Progenitor cell of endocrine pancreas (in vitro differentiated cells): ENCODE data around the gene TOR2A. TPM values are rescaled to one million over a fixed set of nuclear protein-coding genes. Genes with fewer than 3 reads are reported as not detected.

Experiments used
- DNase-seq: peaks from one replicate; pipeline ENCODE4 v3.0.0; 2021; ENCODE audit warnings: low spot score; ENCODE audit not compliant: unreplicated experiment
- H3K27ac Mint-ChIP-seq: 2 replicates; pipeline ENCODE4 v1.8.0; 2021; ENCODE audit warnings: mild to moderate bottlenecking, moderate library complexity, mixed read lengths
- H3K27me3 Mint-ChIP-seq: 2 replicates; pipeline ENCODE4 v1.8.0; 2021; ENCODE audit warnings: mixed read lengths
- H3K36me3 Mint-ChIP-seq: 2 replicates; pipeline ENCODE4 v1.8.0; 2022; ENCODE audit warnings: mixed read lengths; ENCODE audit not compliant: insufficient read depth
- H3K4me1 Mint-ChIP-seq: 2 replicates; pipeline ENCODE4 v1.8.0; 2021; ENCODE audit warnings: low read depth, mixed read lengths
- H3K4me3 Mint-ChIP-seq: 2 replicates; pipeline ENCODE4 v1.8.0; 2021; ENCODE audit warnings: low read depth, mild to moderate bottlenecking, moderate library complexity, mixed read lengths
- H3K9me3 Mint-ChIP-seq: 2 replicates; pipeline ENCODE4 v1.8.0; 2021; ENCODE audit warnings: low read depth, mixed read lengths
- CTCF ChIP-seq: fragments of 200-600 bp; sonication (generic); IDR thresholded peaks from one replicate; pipeline ENCODE4 v1.5.0; 2021; ENCODE audit warnings: antibody characterized with exemption, mild to moderate bottlenecking; ENCODE audit not compliant: unreplicated experiment
- total RNA-seq: library from RNA; stranded (reverse); gene quantifications from 2 replicates; pipeline ENCODE4 v1.2.1, GENCODE V29; 2021

The TOR2A gene
- total RNA-seq, 1 donor from 2014 or later = 24.2 TPM

DNA sequence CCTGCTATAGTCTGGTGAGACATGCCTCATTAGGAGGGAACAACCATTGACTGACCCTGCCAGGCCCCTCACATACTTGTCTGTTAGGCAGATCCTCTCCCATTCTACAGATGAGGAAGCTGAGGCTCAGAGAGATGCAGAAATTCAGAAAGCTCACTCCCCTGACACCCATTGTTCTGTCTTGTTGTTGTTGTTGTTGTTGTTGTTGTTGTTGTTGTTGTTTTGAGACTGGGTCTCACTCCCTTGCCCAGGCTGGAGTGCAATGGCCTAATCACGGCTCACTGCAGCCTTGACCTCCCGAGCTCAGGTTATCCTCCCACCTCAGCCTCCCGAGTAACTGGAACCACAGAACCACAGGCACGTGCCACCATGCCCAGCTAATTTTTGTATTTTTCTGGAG is 41.4 kb downstream of the TOR2A start:
- Mint-ChIP-seq H3K27me3 (no peaks in the 10 kb centered on the region), H3K9me3 (no peaks in the 10 kb centered on the region), H3K4me3 (no peak overlapping the region), H3K27ac (no peak overlapping the region), H3K36me3 (peaks cover 2% of the 10 kb centered on the region), H3K4me1 (peaks cover 3% of the 10 kb centered on the region)
- no peak for TF ChIP-seq CTCF
- no peak for DNase-seq

- no peaks in the 10 kb centered on the region for H3K27me3 Mint-ChIP-seq
- H3K27ac Mint-ChIP-seq = no peak overlapping the region
- no peak for TF ChIP-seq CTCF
- H3K4me3 Mint-ChIP-seq = no peak overlapping the region
- no peak for DNase-seq
- peaks cover 3% of the 10 kb centered on the region for H3K4me1 Mint-ChIP-seq
- no peaks in the 10 kb centered on the region for H3K9me3 Mint-ChIP-seq
- peaks cover 2% of the 10 kb centered on the region for H3K36me3 Mint-ChIP-seq
Observed at GRCh38 chr9:127693143-127693542, 42.0 kb downstream of the TOR2A start.

DNA sequence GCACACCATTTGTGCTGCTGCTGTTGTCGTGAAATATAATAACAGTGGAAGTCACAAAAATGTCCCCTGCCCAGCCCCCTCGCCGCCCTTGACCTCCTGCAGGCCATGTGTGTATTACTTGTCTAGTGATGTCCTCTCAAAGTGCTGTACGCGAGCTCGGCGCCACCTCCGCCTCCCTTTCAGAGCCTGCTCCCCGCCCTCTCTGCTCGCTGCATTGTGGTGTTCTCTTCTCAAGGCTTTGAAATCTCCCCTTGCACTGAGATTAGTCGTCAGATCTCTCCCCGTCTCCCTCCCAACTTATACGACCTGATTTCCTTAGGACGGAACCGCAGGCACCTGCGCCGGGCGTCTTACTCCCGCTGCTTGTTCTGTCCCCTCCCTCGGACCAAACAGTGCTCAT is 43.0 kb downstream of the TOR2A start:
- TF ChIP-seq CTCF = no peak
- H3K27me3 Mint-ChIP-seq = no peaks in the 10 kb centered on the region
- H3K36me3 Mint-ChIP-seq = peaks cover 2% of the 10 kb centered on the region
- no peak overlapping the region for H3K27ac Mint-ChIP-seq
- no peak for DNase-seq
- H3K4me3 Mint-ChIP-seq = no peak overlapping the region
- no peaks in the 10 kb centered on the region for H3K9me3 Mint-ChIP-seq
- peaks cover 3% of the 10 kb centered on the region for H3K4me1 Mint-ChIP-seq

- Mint-ChIP-seq H3K36me3 (peaks cover 2% of the 10 kb centered on the region), H3K4me1 (peaks cover 3% of the 10 kb centered on the region), H3K27me3 (no peaks in the 10 kb centered on the region), H3K27ac (no peak overlapping the region), H3K9me3 (no peaks in the 10 kb centered on the region), H3K4me3 (no peak overlapping the region)
- DNase-seq = no peak
- no peak for TF ChIP-seq CTCF
Observed at GRCh38 chr9:127690735-127691134, 44.4 kb downstream of the TOR2A start.

- no peak overlapping the region for H3K27ac Mint-ChIP-seq
- H3K4me1 Mint-ChIP-seq = no peaks in the 10 kb centered on the region
- no peaks in the 10 kb centered on the region for H3K9me3 Mint-ChIP-seq
- H3K36me3 Mint-ChIP-seq = peaks cover 2% of the 10 kb centered on the region
- TF ChIP-seq CTCF = no peak
- DNase-seq = no peak
- H3K4me3 Mint-ChIP-seq = no peak overlapping the region
- H3K27me3 Mint-ChIP-seq = no peaks in the 10 kb centered on the region
Observed at GRCh38 chr9:127689329-127690000, 45.6 kb downstream of the TOR2A start.
